GM12878 (cell line): ENCODE results near the gene IFNE. TPM values are rescaled to one million over a fixed set of nuclear protein-coding genes. Genes with fewer than 3 reads are reported as not detected.
"Not testable (repeated sequence)": the region's sequence is repeated elsewhere in the genome, so short reads cannot be mapped to it uniquely, and the experiment has no call there.

Experiments used
- ATAC-seq: fragments of 200-7000 bp; cut with Tn5 transposase; 3 replicates; pipeline ENCODE4 v1.9.1; 2020; ENCODE audit warnings: mild to moderate bottlenecking, moderate library complexity
- BruUV-seq: library from RNA; stranded (reverse); fragments of 400-500 nt; replicated peaks from 2 replicates; lab custom pipeline; 2021; lab: Mats Ljungman, UMichigan
- CTCF ChIA-PET: fragments of 300-600 bp; sonication (Branson Sonifier 250); formaldehyde crosslinking; extraction: SDS; loops from one replicate; lab custom pipeline; 2021; ENCODE audit warnings: inconsistent platforms; lab: Yijun Ruan, JAX
- POLR2A ChIA-PET: fragments of 350-600 bp; formaldehyde crosslinking; extraction: SDS; loops from one replicate; lab custom pipeline; 2021; ENCODE audit warnings: inconsistent platforms; lab: Charles Lee
- RAD21 ChIA-PET: fragments of 300-600 bp; sonication (Branson Sonifier 250); formaldehyde crosslinking; loops from one replicate; lab custom pipeline; 2023; ENCODE audit warnings: antibody characterized with exemption; ENCODE audit not compliant: unreplicated experiment; lab: Charles Lee
- SMC1A ChIA-PET: fragments of 300-600 bp; sonication (Branson Sonifier 250); formaldehyde crosslinking; loops from one replicate; lab custom pipeline; 2023; ENCODE audit not compliant: unreplicated experiment, uncharacterized antibody; lab: Charles Lee
- DNase-seq: peaks from one replicate; pipeline ENCODE4 v3.0.0-alpha.2; 2011; ENCODE audit warnings: low read depth, low spot score
- FAIRE-seq: peaks from 3 replicates; lab custom pipeline; 2011; peaks lifted over from hg19 to GRCh38; lab: Jason Lieb, UNC
- H2AFZ ChIP-seq: 2 replicates; pipeline ENCODE4 v1.6.0; 2011; ENCODE audit warnings: low read depth, low read length, control low read depth; ENCODE audit not compliant: control insufficient read depth
- H3K27ac ChIP-seq: 2 replicates; pipeline ENCODE4 v1.5.1; 2011; ENCODE audit warnings: control low read depth; ENCODE audit not compliant: control insufficient read depth, insufficient read depth
- H3K27me3 ChIP-seq, 2 experiments: replicated peaks in 1 of 2; 2 replicates each; pipeline versions ENCODE4 v1.6.0 to v1.6.1; 2011; ENCODE audit warnings: low read length in 1 of 2; ENCODE audit not compliant: control insufficient read depth in 2 of 2, insufficient read depth in 2 of 2
- H3K36me3 ChIP-seq, 2 experiments: 2 replicates each; pipeline ENCODE4 v1.5.1; 2011; ENCODE audit warnings: low read length in 1 of 2; ENCODE audit not compliant: control insufficient read depth in 2 of 2, insufficient read depth in 2 of 2
- H3K4me1 ChIP-seq: 2 replicates; pipeline ENCODE4 v1.6.1; 2011; ENCODE audit warnings: mild to moderate bottlenecking, low read length, moderate library complexity, mixed read lengths; ENCODE audit not compliant: control insufficient read depth, insufficient read depth
- H3K4me2 ChIP-seq: 2 replicates; pipeline ENCODE4 v1.6.0; 2011; ENCODE audit warnings: control low read depth; ENCODE audit not compliant: control insufficient read depth, insufficient read depth
- H3K4me3 ChIP-seq: fragments of 200-600 bp; sonication (generic); 2 replicates; pipeline ENCODE4 v1.5.1; 2016
- H3K79me2 ChIP-seq: 2 replicates; pipeline ENCODE4 v1.6.0; 2011; ENCODE audit warnings: low read length; ENCODE audit not compliant: control insufficient read depth, insufficient read depth
- H3K9ac ChIP-seq: 2 replicates; pipeline ENCODE4 v1.8.0; 2011; ENCODE audit warnings: low read length, control low read depth, mixed read lengths; ENCODE audit not compliant: control insufficient read depth, insufficient read depth
- H3K9me3 ChIP-seq: replicated peaks from 3 replicates; pipeline ENCODE4 v1.5.1; 2011; ENCODE audit warnings: mild to moderate bottlenecking, low read length; ENCODE audit not compliant: control insufficient read depth, insufficient read depth
- H4K20me1 ChIP-seq: 2 replicates; pipeline ENCODE4 v1.6.0; 2011; ENCODE audit not compliant: control insufficient read depth, insufficient read depth
- CEBPZ ChIP-seq: fragments of 150-350 bp; IDR thresholded peaks from 2 replicates; pipeline ENCODE4 v1.6.1; 2016; ENCODE audit warnings: low read depth, low read length
- GABPA ChIP-seq: IDR thresholded peaks from 2 replicates; pipeline ENCODE4 v1.6.1; 2014; ENCODE audit warnings: antibody characterized with exemption, low read depth, mild to moderate bottlenecking, inconsistent platforms
- HDGF ChIP-seq: fragments of 450-650 bp; IDR thresholded peaks from 2 replicates; pipeline ENCODE4 v1.6.1; 2016; ENCODE audit warnings: antibody characterized with exemption
- KLF5 ChIP-seq: fragments of 450-650 bp; IDR thresholded peaks from 2 replicates; pipeline ENCODE4 v1.6.1; 2014; ENCODE audit warnings: mild to moderate bottlenecking; ENCODE audit not compliant: partially characterized antibody
- MAX ChIP-seq: IDR thresholded peaks from 2 replicates; pipeline ENCODE4 v1.6.1; 2012; ENCODE audit warnings: low read depth, low read length, improper control_type of control experiment
- SMAD5 ChIP-seq: IDR thresholded peaks from 2 replicates; pipeline ENCODE4 v1.6.1; 2016; ENCODE audit warnings: antibody characterized with exemption, low read depth
- USF2 ChIP-seq: IDR thresholded peaks from 2 replicates; pipeline ENCODE4 v1.6.1; 2011; ENCODE audit warnings: low read depth, low read length, improper control_type of control experiment, borderline replicate concordance
- ZBTB33 ChIP-seq: fragments of 450-650 bp; IDR thresholded peaks from 2 replicates; pipeline ENCODE4 v1.6.1; 2017; ENCODE audit warnings: mild to moderate bottlenecking
- WGBS: methylation state at CpG from one replicate; pipeline ENCODE4 v1.1.6; 2016; ENCODE audit warnings: low lambda C conversion rate; ENCODE audit not compliant: insufficient replicate concordance, insufficient coverage; ENCODE audit errors: missing lambda C conversion rate; 5-methylcytosine and 5-hydroxymethylcytosine counted together
- in situ Hi-C: fragments of 300-500 bp; cut with MboI; formaldehyde crosslinking; loops from 9 replicates; pipeline ENCODE4 v1.14.3; 2018; ENCODE audit warnings: mixed read lengths
- intact Hi-C: fragments of 100-400 bp; cut with micrococcal nuclease; formaldehyde crosslinking; loops from one replicate; pipeline ENCODE4 v1.14.2; 2022; ENCODE audit not compliant: unreplicated experiment
- polyA plus RNA-seq, 11 experiments: library from polyadenylated mRNA; depleted of rRNA in 4 of 11; unstranded in 6 of 11; stranded (reverse) in 5 of 11; fragments of >200 nt; fragmentation: Nextera tagmentation in 4 of 11; fragmentation: Illumina TruSeq in 1 of 11; extraction: Ambion mirVana in 4 of 11; extraction: Trizol in 1 of 11; gene quantifications; 1 replicate in 1 of 11; 2 replicates in 10 of 11; pipeline versions ENCODE4 v1.2.1 to v1.2.3, GENCODE V29; 2011 to 2016; ENCODE audit warnings: inconsistent platforms in 2 of 11, missing spikeins in 2 of 11, low read depth in 1 of 11
- total RNA-seq, 4 experiments: library from RNA; depleted of rRNA in 3 of 4; stranded (reverse); fragments of >200 nt in 3 of 4; fragmentation: Illumina TruSeq in 1 of 4; extraction: Trizol in 1 of 4; gene quantifications; 2 replicates each; pipeline versions ENCODE4 v1.2.1 to v1.2.3, GENCODE V29; 2013 to 2021

Gene IFNE
- total and polyA plus RNA-seq, 10 of the 15 experiments (the other 5 are each of a cell fraction or from before 2014, with no cell fraction given): not detected

- TF ChIP-seq CEBPZ: no peak
- no peak for TF ChIP-seq SMAD5
- TF ChIP-seq USF2: no peak
- TF ChIP-seq ZBTB33: no peak
- TF ChIP-seq GABPA: no peak
- TF ChIP-seq MAX: no peak
- TF ChIP-seq HDGF: no peak
- TF ChIP-seq KLF5: no peak
These were observed 42.0 kb downstream of the IFNE start, which contains the start of gene IFNA1 (continued) for GRCh38 chr9:21440139-21440538.

- FAIRE-seq: peak; percentile 62
- H2AFZ ChIP-seq, H3K9me3 ChIP-seq, in situ Hi-C loops, ATAC-seq, H3K4me3 ChIP-seq, DNase-seq, BruUV-seq, H3K4me2 ChIP-seq, H3K9ac ChIP-seq, H3K27ac ChIP-seq, H3K27me3 ChIP-seq, intact Hi-C loops, H3K4me1 ChIP-seq, H3K36me3 ChIP-seq, H3K79me2 ChIP-seq, H4K20me1 ChIP-seq: not testable (repeated sequence)
- ChIA-PET CTCF (interaction anchor here (0.6 to 5.3 kb wide), 32 partner anchors 9 to 399 kb away, joined by 3 to 49 read pairs (median 5); partner anchors contain the start of genes IFNA8 and KLHL9), SMC1A (interaction anchor here (0.9 to 4.2 kb wide), 13 partner anchors 9 to 182 kb away, joined by 3 to 24 read pairs (median 5); no protein-coding TSS in a partner anchor), POLR2A (interaction anchor here (0.5 kb wide), 1 partner anchor 8 kb away, joined by 3 read pairs; no protein-coding TSS in a partner anchor), RAD21 (interaction anchor here (1.0 to 1.6 kb wide), 10 partner anchors 19 to 240 kb away, joined by 3 to 14 read pairs (median 4); no protein-coding TSS in a partner anchor)
- WGBS: 24% methylated on average over 7 of the region's 7 CpGs
These were observed 47.1 kb downstream of the IFNE start for GRCh38 chr9:21435015-21435383.
